GM13976 (cell line): ENCODE measurements around the gene GASK1A.

ENCODE experiments used
- DNase-seq: peaks from one replicate; pipeline ENCODE4 v3.0.0; 2012; ENCODE audit warnings: low spot score
- in situ Hi-C: fragments of 300-500 bp; cut with MboI; formaldehyde crosslinking; loops from one replicate; pipeline ENCODE4 v1.12.0; 2022; ENCODE audit warnings: low sequenced_read_pairs, mixed read lengths, inconsistent platforms; ENCODE audit not compliant: unreplicated experiment
- TF ChIP-seq, protein P1 (sequence below): IDR thresholded peaks from 2 replicates; pipeline ENCODE4 v1.5.1; 2012; ENCODE audit warnings: borderline replicate concordance, mild to moderate bottlenecking; ENCODE audit not compliant: insufficient read depth; ENCODE audit errors: extremely low read depth, missing control alignments, control extremely low read depth

GASK1A gene

DNA sequence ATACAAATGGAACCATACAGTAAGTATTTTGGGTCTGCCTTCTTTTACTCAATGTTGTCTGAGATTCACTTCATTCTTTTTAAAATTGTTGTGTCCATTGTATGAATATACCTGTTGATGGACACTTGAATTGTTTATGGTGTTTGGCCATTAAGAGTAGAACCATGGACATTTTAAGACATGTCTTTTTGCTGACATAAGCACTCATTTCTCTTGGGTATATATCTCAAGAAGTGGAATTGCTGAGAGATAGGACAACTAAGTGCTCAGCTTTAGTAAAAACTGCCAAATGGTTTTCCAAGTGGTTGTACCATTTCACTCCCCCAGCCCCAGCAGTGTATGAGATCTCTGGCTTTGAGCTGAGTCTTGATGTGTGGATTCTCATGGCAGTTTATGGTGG is 98.6 kb downstream of the GASK1A start:
- TF ChIP-seq, protein P1, sequence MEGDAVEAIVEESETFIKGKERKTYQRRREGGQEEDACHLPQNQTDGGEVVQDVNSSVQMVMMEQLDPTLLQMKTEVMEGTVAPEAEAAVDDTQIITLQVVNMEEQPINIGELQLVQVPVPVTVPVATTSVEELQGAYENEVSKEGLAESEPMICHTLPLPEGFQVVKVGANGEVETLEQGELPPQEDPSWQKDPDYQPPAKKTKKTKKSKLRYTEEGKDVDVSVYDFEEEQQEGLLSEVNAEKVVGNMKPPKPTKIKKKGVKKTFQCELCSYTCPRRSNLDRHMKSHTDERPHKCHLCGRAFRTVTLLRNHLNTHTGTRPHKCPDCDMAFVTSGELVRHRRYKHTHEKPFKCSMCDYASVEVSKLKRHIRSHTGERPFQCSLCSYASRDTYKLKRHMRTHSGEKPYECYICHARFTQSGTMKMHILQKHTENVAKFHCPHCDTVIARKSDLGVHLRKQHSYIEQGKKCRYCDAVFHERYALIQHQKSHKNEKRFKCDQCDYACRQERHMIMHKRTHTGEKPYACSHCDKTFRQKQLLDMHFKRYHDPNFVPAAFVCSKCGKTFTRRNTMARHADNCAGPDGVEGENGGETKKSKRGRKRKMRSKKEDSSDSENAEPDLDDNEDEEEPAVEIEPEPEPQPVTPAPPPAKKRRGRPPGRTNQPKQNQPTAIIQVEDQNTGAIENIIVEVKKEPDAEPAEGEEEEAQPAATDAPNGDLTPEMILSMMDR = no peak
- in situ Hi-C loops = no loop called here

DNA sequence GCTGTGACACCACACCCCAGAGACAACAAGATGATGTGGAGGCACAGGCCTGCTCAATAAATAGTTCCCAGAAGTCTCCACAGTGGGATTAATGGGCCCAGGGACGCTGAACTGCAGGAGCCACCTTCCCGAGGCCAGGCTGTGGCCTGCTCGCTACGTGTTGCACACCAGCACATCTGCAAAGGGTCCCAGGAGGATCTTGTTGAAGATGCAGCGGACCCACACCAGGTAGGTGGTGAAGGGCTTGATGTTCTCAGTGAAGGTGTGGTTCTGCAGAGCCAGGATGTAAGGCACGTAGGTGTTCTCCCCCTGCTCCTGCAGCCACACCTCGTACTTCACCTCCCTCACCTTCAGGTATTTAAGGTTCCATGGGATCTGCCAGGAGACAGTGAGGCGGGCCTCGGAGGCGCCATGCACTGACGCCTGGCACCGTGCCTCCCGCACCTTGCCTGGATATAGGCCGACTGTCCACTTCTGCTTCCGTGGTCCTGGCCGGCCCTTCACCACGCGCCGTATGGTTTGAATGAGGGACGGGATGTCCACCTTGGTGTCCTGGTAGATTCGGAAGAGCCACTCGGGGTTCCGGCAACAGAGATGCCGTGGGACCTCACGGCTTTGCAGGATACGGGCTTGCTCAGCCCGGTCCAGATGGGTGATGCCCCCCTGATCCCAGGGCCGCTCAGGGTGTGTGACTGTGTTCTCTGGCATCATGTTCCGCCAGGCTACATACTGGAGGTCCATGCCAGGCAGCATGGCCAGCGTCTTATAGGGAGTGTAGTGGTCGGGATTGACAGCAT is 100.6 kb downstream of the GASK1A start:
- in situ Hi-C loops = no loop called here
- TF ChIP-seq, protein P1 = no peak
- DNase-seq = no peak

More for the DNA sequence above, 98.6 kb downstream of the GASK1A start:
- no peak for DNase-seq

DNA sequence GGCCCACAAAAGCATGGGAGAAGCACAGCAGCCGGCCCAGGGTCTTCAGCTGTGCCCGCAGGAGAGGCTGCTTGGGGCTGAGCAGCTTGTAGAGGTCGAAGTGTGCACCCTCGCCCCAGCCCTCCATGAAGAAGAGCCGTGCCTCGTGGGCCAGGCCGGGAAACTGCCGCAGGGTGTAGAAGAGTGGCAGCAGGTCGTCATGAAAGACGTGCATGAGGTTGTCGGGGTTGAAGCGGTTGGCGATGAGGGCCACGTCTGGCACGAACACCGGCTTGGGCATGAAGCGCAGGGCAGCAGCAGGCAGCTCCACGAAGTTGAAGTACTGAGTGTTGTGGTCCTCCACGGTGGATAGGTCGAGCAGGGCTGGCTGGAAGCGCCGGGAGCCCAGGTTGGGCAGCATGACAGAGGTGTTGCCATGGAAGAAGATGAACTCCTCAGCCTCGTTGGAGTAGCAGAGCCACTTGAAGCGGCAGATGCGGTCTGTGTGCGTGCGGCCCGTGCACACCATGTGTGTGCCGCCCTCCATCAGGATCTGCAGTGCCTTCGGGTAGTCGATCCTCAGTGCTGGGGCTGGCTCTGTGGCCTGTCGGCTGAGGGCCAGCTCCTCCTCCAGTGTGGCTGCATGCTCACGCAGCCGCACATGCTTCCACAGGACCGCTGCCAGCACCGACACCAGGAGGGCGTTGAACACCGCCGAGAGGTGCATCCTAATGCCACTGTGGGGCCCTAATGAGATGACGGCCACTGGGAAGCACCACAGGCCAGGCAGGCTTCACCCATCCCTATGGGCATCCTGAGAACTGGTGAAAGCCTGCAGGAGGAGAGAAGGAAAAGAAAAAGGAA is 101.8 kb downstream of the GASK1A start:
- TF ChIP-seq, protein P1 = no peak
- DNase-seq = no peak
- in situ Hi-C loops = no loop called here

DNA sequence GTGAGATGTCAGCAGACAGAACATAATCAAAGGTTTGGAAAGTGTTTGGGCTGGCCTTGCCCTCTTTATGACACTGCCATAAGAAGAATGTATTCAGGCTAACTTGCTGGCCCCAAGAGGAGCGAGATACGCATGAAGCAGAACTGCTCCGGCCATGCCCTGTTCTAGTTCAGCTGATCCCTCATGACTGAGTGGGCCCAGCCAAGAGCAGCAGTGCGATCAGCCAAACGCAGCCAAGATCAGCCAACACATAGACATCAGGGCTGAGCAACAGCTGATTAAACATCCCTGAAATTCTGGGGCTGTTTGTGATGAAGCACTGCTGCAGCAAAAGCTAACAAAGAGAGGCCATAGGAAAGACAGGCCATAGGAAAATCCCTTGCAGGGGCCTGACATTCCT is 102.7 kb downstream of the GASK1A start:
- TF ChIP-seq, protein P1 = no peak
- in situ Hi-C loops = no loop called here

DNA sequence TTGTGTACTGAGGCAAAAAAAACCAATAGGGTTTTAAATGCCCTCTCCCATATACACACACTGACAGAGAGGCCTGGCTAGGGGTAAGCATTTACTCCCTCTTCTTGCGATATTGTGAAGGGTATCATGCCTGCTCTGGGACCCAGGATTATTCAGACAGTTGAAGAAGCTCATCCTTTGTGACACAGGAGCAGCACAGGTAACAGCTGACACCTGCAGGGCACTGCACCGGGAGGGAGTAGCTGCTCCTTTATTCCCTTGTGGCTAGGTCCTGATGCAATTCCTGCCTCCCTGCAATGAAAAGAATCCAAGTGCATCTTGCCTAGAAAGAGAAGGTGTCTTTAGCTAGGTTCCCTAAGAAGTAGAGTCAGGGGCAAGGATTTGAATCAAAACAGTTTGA is 103.3 kb downstream of the GASK1A start:
- DNase-seq = no peak
- in situ Hi-C loops = no loop called here
- TF ChIP-seq, protein P1 = no peak

More for the DNA sequence above, 102.7 kb downstream of the GASK1A start:
- no peak for DNase-seq

DNA sequence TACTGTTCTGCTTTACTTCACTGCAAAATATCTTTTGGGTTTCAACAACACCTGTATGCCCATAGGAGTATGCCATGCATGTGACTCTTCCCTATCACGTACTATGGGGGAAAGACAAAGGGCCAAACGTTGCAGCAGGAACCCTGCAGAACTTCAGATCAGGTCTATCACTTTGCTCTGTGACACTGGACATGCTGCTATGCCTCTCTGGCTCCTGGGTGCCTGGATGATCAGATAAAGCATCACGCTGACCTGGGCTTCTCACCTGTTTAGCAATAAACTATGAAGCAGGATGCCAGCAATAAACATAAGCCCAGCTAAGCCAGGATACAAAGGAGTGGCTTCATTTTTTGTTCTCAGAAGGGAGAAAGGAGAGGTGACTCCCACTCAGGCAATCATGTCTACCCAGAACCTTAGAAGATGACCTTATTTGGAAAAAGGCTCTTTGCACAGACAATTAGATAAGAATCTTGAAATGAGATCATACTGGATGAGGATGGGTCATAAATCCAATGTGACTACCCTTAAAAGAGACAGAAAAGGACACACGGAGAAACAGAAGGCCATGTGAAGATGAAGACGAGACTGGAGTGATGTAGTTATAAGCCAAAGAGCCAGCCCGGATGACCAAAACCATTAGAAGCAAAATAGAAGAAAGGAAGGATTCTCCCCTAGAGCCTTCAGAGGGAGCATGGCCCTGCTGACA is 107.5 kb downstream of the GASK1A start:
- no peak for DNase-seq
- TF ChIP-seq, protein P1 = no peak
- in situ Hi-C loops = no loop called here
